GM04503 (cell line): ENCODE results near the gene RAX2.
"Not testable (repeated sequence)": the region's sequence is repeated elsewhere in the genome, so short reads cannot be mapped to it uniquely, and the experiment has no call there.

Experiments
- DNase-seq: peaks from one replicate; pipeline ENCODE4 v3.0.0-alpha.2; 2012; ENCODE audit warnings: low read depth

Gene RAX2

GRCh38 chr19:3760871-3761361 lies 11.1 kb downstream of the RAX2 start:
- DNase-seq, result no peak

GRCh38 chr19:3759482-3760254 lies 12.4 kb downstream of the RAX2 start:
- no peak for DNase-seq

GRCh38 chr19:3758297-3758696 lies 13.7 kb downstream of the RAX2 start:
- not testable (repeated sequence) for DNase-seq

GRCh38 chr19:3757705-3758104 lies 14.3 kb downstream of the RAX2 start:
- not testable (repeated sequence) for DNase-seq

- no peak for DNase-seq
These were observed 18.2 kb downstream of the RAX2 start for GRCh38 chr19:3753631-3754410.

- DNase-seq, result no peak
These were observed 19.5 kb downstream of the RAX2 start for GRCh38 chr19:3752492-3752891.

- no peak for DNase-seq
These were observed 20.8 kb downstream of the RAX2 start for GRCh38 chr19:3751236-3751635.

GRCh38 chr19:3750211-3750610 lies 21.8 kb downstream of the RAX2 start:
- no peak for DNase-seq

- no peak for DNase-seq
These were observed 23.1 kb downstream of the RAX2 start for GRCh38 chr19:3748965-3749364.

GRCh38 chr19:3746371-3747056 lies 25.5 kb downstream of the RAX2 start:
- DNase-seq, result no peak

- no peak for DNase-seq
These were observed 26.5 kb downstream of the RAX2 start for GRCh38 chr19:3745363-3746045.

GRCh38 chr19:3743486-3743885 lies 28.5 kb downstream of the RAX2 start:
- DNase-seq, result no peak

- DNase-seq, result no peak
These were observed 31.6 kb downstream of the RAX2 start for GRCh38 chr19:3740431-3740830.

GRCh38 chr19:3738477-3739220 lies 33.4 kb downstream of the RAX2 start:
- no peak for DNase-seq

- DNase-seq, result no peak
These were observed 34.4 kb downstream of the RAX2 start for GRCh38 chr19:3737487-3738205.

GRCh38 chr19:3736106-3736724 lies 35.8 kb downstream of the RAX2 start:
- no peak for DNase-seq

GRCh38 chr19:3734310-3734600 lies 37.8 kb downstream of the RAX2 start:
- DNase-seq, result no peak

GRCh38 chr19:3733549-3734309 lies 38.3 kb downstream of the RAX2 start:
- no peak for DNase-seq

- DNase-seq, result no peak
These were observed 39.9 kb downstream of the RAX2 start for GRCh38 chr19:3732108-3732507.
